22Rv1 (cell line): ENCODE results near the gene TXNRD2.

Source experiments
- CTCF ChIP-seq: fragments of 450-650 bp; IDR thresholded peaks from 2 replicates; pipeline ENCODE4 v1.5.1; 2017; ENCODE audit warnings: mild to moderate bottlenecking
- ZFX ChIP-seq: fragments of 450-650 bp; IDR thresholded peaks from 2 replicates; pipeline ENCODE4 v1.6.1; 2017; ENCODE audit warnings: antibody characterized with exemption, borderline replicate concordance

DNA sequence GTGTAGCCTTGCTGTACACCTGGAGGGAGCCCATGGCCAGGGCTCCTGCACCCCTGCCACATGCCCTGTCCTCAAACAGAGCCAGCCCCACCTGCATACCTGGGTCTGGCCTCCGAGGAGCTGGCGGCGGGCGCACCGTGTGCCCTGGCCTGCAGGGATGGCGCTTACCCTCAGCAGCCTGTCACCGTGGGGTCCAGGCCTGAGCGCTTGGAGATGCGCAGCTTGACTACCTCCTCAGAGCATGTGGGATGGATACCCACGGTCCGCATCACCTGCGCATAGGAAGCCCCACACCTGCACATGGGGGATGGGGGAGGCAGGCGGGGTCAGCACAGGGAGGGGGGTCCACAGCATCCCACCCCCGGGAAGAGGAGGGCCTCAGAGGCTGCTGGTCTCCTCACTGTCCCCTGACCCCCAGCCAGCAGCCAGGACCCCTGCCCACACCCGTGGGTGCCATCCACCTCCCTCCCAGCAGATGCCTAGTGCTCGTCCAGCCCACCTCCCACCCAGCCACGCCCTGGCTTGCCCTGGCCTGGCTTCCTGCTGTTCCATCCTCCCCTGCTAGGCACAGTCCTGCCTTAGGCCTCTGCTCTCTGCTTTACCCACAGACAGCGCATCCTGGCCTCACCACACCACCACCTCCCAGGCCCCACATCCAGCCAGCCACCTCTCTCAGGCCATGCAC lies 64.5 kb downstream of the TXNRD2 start:
- no peak for TF ChIP-seq CTCF
- no peak for TF ChIP-seq ZFX
